Measurements from ENCODE around the gene GNAS-AS1.

GNAS-AS1 gene

GRCh38 chr20:58890518-58891085 lies 39.9 kb upstream of the GNAS-AS1 start:
- H3K36me3 ChIP-seq (ENCODE audit: insufficient read depth, insufficient read length, low read length): peaks cover 15% of the 10 kb centered on the region
- peak overlapping the region; percentile 96 for H3K9ac ChIP-seq (ENCODE audit: insufficient read length, low read depth)
- H3K4me1 ChIP-seq (ENCODE audit: insufficient read depth, insufficient read length): peaks cover 3% of the 10 kb centered on the region
- no peaks in the 10 kb centered on the region for H3K9me3 ChIP-seq (ENCODE audit: insufficient read depth, low read length)
- H3K27me3 ChIP-seq (ENCODE audit: insufficient read depth, insufficient read length): no peaks in the 10 kb centered on the region
- DNase-seq (ENCODE audit: low read depth, low spot score): no peak
- H3K4me3 ChIP-seq (ENCODE audit: insufficient read length, low read depth): peak overlapping the region; percentile 91
- TF ChIP-seq YY1 (IDR thresholded peaks at IDR 0.05; ENCODE audit: insufficient read depth, insufficient read length): peak; percentile 6
- no peak for TF ChIP-seq ZNF274 (IDR thresholded peaks at IDR 0.05; ENCODE audit: low read depth, low read length)
- no peak for TF ChIP-seq SUZ12 (IDR thresholded peaks at IDR 0.05; ENCODE audit: extremely low read depth, insufficient read depth, insufficient read length)

- peak overlapping the region; percentile 96 for H3K9ac ChIP-seq (ENCODE audit: insufficient read length, low read depth)
- H3K36me3 ChIP-seq (ENCODE audit: insufficient read depth, insufficient read length, low read length): peaks cover 8% of the 10 kb centered on the region
- H3K9me3 ChIP-seq (ENCODE audit: insufficient read depth, low read length): no peaks in the 10 kb centered on the region
- no peak for DNase-seq (ENCODE audit: low read depth, low spot score)
- peaks cover under 1% of the 10 kb centered on the region for H3K4me1 ChIP-seq (ENCODE audit: insufficient read depth, insufficient read length)
- peak overlapping the region; percentile 91 for H3K4me3 ChIP-seq (ENCODE audit: insufficient read length, low read depth)
- no peaks in the 10 kb centered on the region for H3K27me3 ChIP-seq (ENCODE audit: insufficient read depth, insufficient read length)
- TF ChIP-seq SUZ12 (IDR thresholded peaks at IDR 0.05; ENCODE audit: extremely low read depth, insufficient read depth, insufficient read length) (no peak), ZNF274 (IDR thresholded peaks at IDR 0.05; ENCODE audit: low read depth, low read length) (no peak), YY1 (IDR thresholded peaks at IDR 0.05; ENCODE audit: insufficient read depth, insufficient read length) (no peak)
Observed at GRCh38 chr20:58889798-58890517, 39.3 kb upstream of the GNAS-AS1 start.

- Histone ChIP-seq H3K4me3 (ENCODE audit: insufficient read length, low read depth) (peak overlapping the region; percentile 91), H3K4me1 (ENCODE audit: insufficient read depth, insufficient read length) (no peaks in the 10 kb centered on the region), H3K36me3 (ENCODE audit: insufficient read depth, insufficient read length, low read length) (peaks cover 6% of the 10 kb centered on the region), H3K9me3 (ENCODE audit: insufficient read depth, low read length) (no peaks in the 10 kb centered on the region), H3K9ac (ENCODE audit: insufficient read length, low read depth) (peak overlapping the region; percentile 96), H3K27me3 (ENCODE audit: insufficient read depth, insufficient read length) (no peaks in the 10 kb centered on the region)
- no peak for DNase-seq (ENCODE audit: low read depth, low spot score)
- TF ChIP-seq ZNF274 (IDR thresholded peaks at IDR 0.05; ENCODE audit: low read depth, low read length) (no peak), SUZ12 (IDR thresholded peaks at IDR 0.05; ENCODE audit: extremely low read depth, insufficient read depth, insufficient read length) (no peak), YY1 (IDR thresholded peaks at IDR 0.05; ENCODE audit: insufficient read depth, insufficient read length) (no peak)
Observed at GRCh38 chr20:58889334-58889760, 38.6 kb upstream of the GNAS-AS1 start.

GRCh38 chr20:58888521-58889333 lies 38.0 kb upstream of the GNAS-AS1 start:
- peak overlapping the region; percentile 96 for H3K9ac ChIP-seq (ENCODE audit: insufficient read length, low read depth)
- H3K4me3 ChIP-seq (ENCODE audit: insufficient read length, low read depth): peak overlapping the region; percentile 91
- no peaks in the 10 kb centered on the region for H3K9me3 ChIP-seq (ENCODE audit: insufficient read depth, low read length)
- no peaks in the 10 kb centered on the region for H3K4me1 ChIP-seq (ENCODE audit: insufficient read depth, insufficient read length)
- TF ChIP-seq SUZ12 (IDR thresholded peaks at IDR 0.05; ENCODE audit: extremely low read depth, insufficient read depth, insufficient read length): no peak
- no peak for TF ChIP-seq YY1 (IDR thresholded peaks at IDR 0.05; ENCODE audit: insufficient read depth, insufficient read length)
- no peak for TF ChIP-seq ZNF274 (IDR thresholded peaks at IDR 0.05; ENCODE audit: low read depth, low read length)
- H3K27me3 ChIP-seq (ENCODE audit: insufficient read depth, insufficient read length): no peaks in the 10 kb centered on the region
- no peak for DNase-seq (ENCODE audit: low read depth, low spot score)
- peaks cover 3% of the 10 kb centered on the region for H3K36me3 ChIP-seq (ENCODE audit: insufficient read depth, insufficient read length, low read length)

GRCh38 chr20:58888103-58888502 lies 37.4 kb upstream of the GNAS-AS1 start:
- TF ChIP-seq SUZ12 (IDR thresholded peaks at IDR 0.05; ENCODE audit: extremely low read depth, insufficient read depth, insufficient read length) (no peak), ZNF274 (IDR thresholded peaks at IDR 0.05; ENCODE audit: low read depth, low read length) (no peak), YY1 (IDR thresholded peaks at IDR 0.05; ENCODE audit: insufficient read depth, insufficient read length) (no peak)
- H3K36me3 ChIP-seq (ENCODE audit: insufficient read depth, insufficient read length, low read length): no peaks in the 10 kb centered on the region
- H3K9ac ChIP-seq (ENCODE audit: insufficient read length, low read depth): peak overlapping the region; percentile 96
- no peaks in the 10 kb centered on the region for H3K9me3 ChIP-seq (ENCODE audit: insufficient read depth, low read length)
- H3K27me3 ChIP-seq (ENCODE audit: insufficient read depth, insufficient read length): no peaks in the 10 kb centered on the region
- no peak for DNase-seq (ENCODE audit: low read depth, low spot score)
- H3K4me1 ChIP-seq (ENCODE audit: insufficient read depth, insufficient read length): peaks cover 2% of the 10 kb centered on the region
- H3K4me3 ChIP-seq (ENCODE audit: insufficient read length, low read depth): peak overlapping the region; percentile 91

- Histone ChIP-seq H3K4me1 (ENCODE audit: insufficient read depth, insufficient read length) (peaks cover 2% of the 10 kb centered on the region), H3K9ac (ENCODE audit: insufficient read length, low read depth) (no peak overlapping the region), H3K27me3 (ENCODE audit: insufficient read depth, insufficient read length) (no peaks in the 10 kb centered on the region), H3K9me3 (ENCODE audit: insufficient read depth, low read length) (no peaks in the 10 kb centered on the region), H3K4me3 (ENCODE audit: insufficient read length, low read depth) (no peak overlapping the region), H3K36me3 (ENCODE audit: insufficient read depth, insufficient read length, low read length) (no peaks in the 10 kb centered on the region)
- DNase-seq (ENCODE audit: low read depth, low spot score): no peak
- no peak for TF ChIP-seq YY1 (IDR thresholded peaks at IDR 0.05; ENCODE audit: insufficient read depth, insufficient read length)
- no peak for TF ChIP-seq ZNF274 (IDR thresholded peaks at IDR 0.05; ENCODE audit: low read depth, low read length)
- TF ChIP-seq SUZ12 (IDR thresholded peaks at IDR 0.05; ENCODE audit: extremely low read depth, insufficient read depth, insufficient read length): no peak
Observed at GRCh38 chr20:58886546-58886945, 35.8 kb upstream of the GNAS-AS1 start.

GRCh38 chr20:58884966-58885365 lies 34.3 kb upstream of the GNAS-AS1 start:
- Histone ChIP-seq H3K9me3 (ENCODE audit: insufficient read depth, low read length) (no peaks in the 10 kb centered on the region), H3K36me3 (ENCODE audit: insufficient read depth, insufficient read length, low read length) (no peaks in the 10 kb centered on the region), H3K9ac (ENCODE audit: insufficient read length, low read depth) (no peak overlapping the region), H3K4me3 (ENCODE audit: insufficient read length, low read depth) (no peak overlapping the region), H3K4me1 (ENCODE audit: insufficient read depth, insufficient read length) (peaks cover 2% of the 10 kb centered on the region), H3K27me3 (ENCODE audit: insufficient read depth, insufficient read length) (no peaks in the 10 kb centered on the region)
- TF ChIP-seq ZNF274 (IDR thresholded peaks at IDR 0.05; ENCODE audit: low read depth, low read length) (no peak), SUZ12 (IDR thresholded peaks at IDR 0.05; ENCODE audit: extremely low read depth, insufficient read depth, insufficient read length) (no peak), YY1 (IDR thresholded peaks at IDR 0.05; ENCODE audit: insufficient read depth, insufficient read length) (no peak)
- no peak for DNase-seq (ENCODE audit: low read depth, low spot score)

All from NT2/D1 (cell line).